Keratinocyte (primary cell): Measurements from ENCODE around the gene IGF1R. TPM values are rescaled to one million over a fixed set of nuclear protein-coding genes. Genes with fewer than 3 reads are reported as not detected.

Experiments
- DNase-seq: peaks from one replicate; pipeline ENCODE4 v3.0.0-alpha.2; 2011; ENCODE audit warnings: low read depth, missing footprints, low spot score
- FAIRE-seq: peaks from 2 replicates; lab custom pipeline; 2011; peaks lifted over from hg19 to GRCh38; lab: Jason Lieb, UNC
- H2AFZ ChIP-seq: 2 replicates; pipeline ENCODE4 v1.6.0; 2012; ENCODE audit warnings: low read length, control low read depth, inconsistent platforms; ENCODE audit not compliant: control insufficient read depth
- H3K27ac ChIP-seq: 2 replicates; pipeline ENCODE4 v1.5.1; 2011; ENCODE audit warnings: low read length; ENCODE audit not compliant: control insufficient read depth, insufficient read depth
- H3K27me3 ChIP-seq: 3 replicates; pipeline ENCODE4 v1.6.0; 2011; ENCODE audit warnings: low read length; ENCODE audit not compliant: control insufficient read depth, insufficient read depth; ENCODE audit errors: extremely low read depth
- H3K36me3 ChIP-seq, 2 experiments: 2 replicates in 1 of 2; 3 replicates in 1 of 2; pipeline ENCODE4 v1.5.1; 2011; ENCODE audit warnings: low read length in 2 of 2, mild to moderate bottlenecking in 1 of 2; ENCODE audit not compliant: control insufficient read depth in 2 of 2, insufficient read depth in 2 of 2; ENCODE audit errors: extremely low read depth in 1 of 2
- H3K4me1 ChIP-seq: 3 replicates; pipeline ENCODE4 v1.5.1; 2011; ENCODE audit warnings: low read length; ENCODE audit not compliant: control insufficient read depth, insufficient read depth; ENCODE audit errors: extremely low read depth
- H3K4me2 ChIP-seq: 3 replicates; pipeline ENCODE4 v1.6.0; 2011; ENCODE audit warnings: low read depth, low read length; ENCODE audit not compliant: control insufficient read depth, insufficient read depth; ENCODE audit errors: extremely low read depth
- H3K4me3 ChIP-seq, 3 experiments: fragments of 200-600 bp in 1 of 3; sonication (generic) in 1 of 3; 2 replicates in 2 of 3; 3 replicates in 1 of 3; pipeline ENCODE4 v1.5.1; 2011 to 2016; ENCODE audit warnings: low read length in 3 of 3, mild to moderate bottlenecking in 3 of 3, control low read depth in 2 of 3, inconsistent platforms in 1 of 3, low read depth in 1 of 3, mixed read lengths in 1 of 3, mixed run types in 1 of 3, moderate library complexity in 1 of 3; ENCODE audit not compliant: control insufficient read depth in 2 of 3, insufficient read depth in 2 of 3; ENCODE audit errors: extremely low read depth in 1 of 3
- H3K79me2 ChIP-seq: 2 replicates; pipeline ENCODE4 v1.6.0; 2012; ENCODE audit warnings: low read length; ENCODE audit not compliant: control insufficient read depth, insufficient read depth
- H3K9ac ChIP-seq: 3 replicates; pipeline ENCODE4 v1.6.0; 2011; ENCODE audit warnings: low read length; ENCODE audit not compliant: control insufficient read depth, insufficient read depth; ENCODE audit errors: extremely low read depth
- H3K9me1 ChIP-seq: 3 replicates; pipeline ENCODE4 v1.6.0; 2011; ENCODE audit warnings: low read length; ENCODE audit not compliant: control insufficient read depth, insufficient read depth; ENCODE audit errors: extremely low read depth
- H3K9me3 ChIP-seq: 2 replicates; pipeline ENCODE4 v1.5.1; 2012; ENCODE audit warnings: low read depth, low read length; ENCODE audit not compliant: control insufficient read depth
- H4K20me1 ChIP-seq: 3 replicates; pipeline ENCODE4 v1.6.0; 2011; ENCODE audit warnings: low read length; ENCODE audit not compliant: control insufficient read depth, insufficient read depth; ENCODE audit errors: extremely low read depth
- CTCF ChIP-seq, 3 experiments: IDR thresholded peaks in 1 of 3; conservative IDR thresholded peaks in 1 of 3; optimal IDR thresholded peaks in 1 of 3; 2 replicates in 2 of 3; 3 replicates in 1 of 3; pipeline versions ENCODE3 to v1.5.1; 2011; ENCODE audit warnings: low read length in 3 of 3, mild to moderate bottlenecking in 3 of 3, moderate library complexity in 2 of 3, control low read depth in 1 of 3, inconsistent platforms in 1 of 3; ENCODE audit not compliant: insufficient read depth in 2 of 3; ENCODE audit errors: extremely low read depth in 1 of 3
- EZH2 ChIP-seq: IDR thresholded peaks from one replicate; pipeline ENCODE4 v1.6.1; 2012; ENCODE audit warnings: inconsistent platforms, mild to moderate bottlenecking, low read length, moderate library complexity
- dilution Hi-C: fragments of 300-500 bp; cut with MboI; formaldehyde crosslinking; loops from one replicate; pipeline ENCODE4 v1.7.0; 2020; ENCODE audit warnings: low sequenced_read_pairs; ENCODE audit not compliant: extremely low pct_ligation_motif_present
- polyA plus RNA-seq, 5 experiments: library from polyadenylated mRNA; depleted of rRNA in 3 of 5; stranded (reverse) in 3 of 5; stranded (forward) in 1 of 5; unstranded in 1 of 5; fragments of >200 nt; gene quantifications; 1 replicate in 1 of 5; 2 replicates in 3 of 5; 3 replicates in 1 of 5; pipeline versions ENCODE4 v1.2.1 to v1.2.3, GENCODE V29; 2011 to 2012; ENCODE audit warnings: missing spikeins in 2 of 5, low read depth in 1 of 5, low replicate concordance in 1 of 5

The IGF1R gene
- polyA plus RNA-seq, 1 donor (not counting 4 experiments of a cell fraction or from before 2014, with no cell fraction given) = 14.5 TPM

- no peak overlapping the region for H3K9ac ChIP-seq
- peak overlapping the region; percentile 88 for H3K27ac ChIP-seq
- no peak overlapping the region for H2AFZ ChIP-seq
- DNase-seq (no peak), FAIRE-seq (no peak)
- peaks cover 63% of the 10 kb centered on the region for H3K79me2 ChIP-seq
- peaks cover 2% of the 10 kb centered on the region for H3K9me1 ChIP-seq
- TF ChIP-seq EZH2 (no peak), CTCF (optimal IDR thresholded peaks at IDR 0.05 in 1 of 3, IDR thresholded peaks at IDR 0.05 in 1 of 3, conservative IDR thresholded peaks at IDR 0.05 in 1 of 3; ENCODE audit: extremely low read depth in 1 of 3, insufficient read depth in 2 of 3, low read length in 3 of 3) (no peak)
- peaks cover 3 to 7% of the 10 kb centered on the region in 2 experiments for H3K36me3 ChIP-seq
- no peaks in the 10 kb centered on the region for H4K20me1 ChIP-seq
- no peak overlapping the region for H3K4me3 ChIP-seq
- no peaks in the 10 kb centered on the region for H3K9me3 ChIP-seq
- no peak overlapping the region for H3K4me2 ChIP-seq
- H3K27me3 ChIP-seq = no peaks in the 10 kb centered on the region
- H3K4me1 ChIP-seq = peaks cover 31% of the 10 kb centered on the region
- dilution Hi-C loops = no loop called here
Measured at GRCh38 chr15:98888820-98889479, 240.6 kb downstream of the IGF1R start.

GRCh38 chr15:98889930-98890695 lies 241.8 kb downstream of the IGF1R start:
- Histone ChIP-seq H3K27ac (peak overlapping the region; percentile 88), H4K20me1 (no peaks in the 10 kb centered on the region), H3K4me1 (peaks cover 31% of the 10 kb centered on the region), H3K4me3 (peak overlapping the region in 1 of 3 experiments; percentile 51), H3K79me2 (peaks cover 59% of the 10 kb centered on the region), H3K36me3 (peaks cover 3 to 7% of the 10 kb centered on the region in 2 experiments), H3K9me3 (no peaks in the 10 kb centered on the region), H3K9me1 (peaks cover 2% of the 10 kb centered on the region), H3K9ac (peak overlapping the region; percentile 45), H2AFZ (no peak overlapping the region), H3K4me2 (peak overlapping the region; percentile 66), H3K27me3 (no peaks in the 10 kb centered on the region)
- FAIRE-seq = peak; percentile 89
- no peak for DNase-seq
- dilution Hi-C loops = no loop called here
- TF ChIP-seq CTCF (optimal IDR thresholded peaks at IDR 0.05 in 1 of 3, IDR thresholded peaks at IDR 0.05 in 1 of 3, conservative IDR thresholded peaks at IDR 0.05 in 1 of 3; ENCODE audit: extremely low read depth in 1 of 3, insufficient read depth in 2 of 3, low read length in 3 of 3) (no peak), EZH2 (no peak)
